Right cardiac atrium (tissue), 5 donors: ENCODE data around the gene PAOX. TPM values are rescaled to one million over a fixed set of nuclear protein-coding genes. Genes with fewer than 3 reads are reported as not detected.

Experiments used
- ATAC-seq, 2 donors: fragments of 200-7000 bp; cut with Tn5 transposase; one replicate each; pipeline versions ENCODE4 v1.8.0 to v1.9.1; 2020; ENCODE audit warnings: moderate library complexity in 2 of 2, mild to moderate bottlenecking in 1 of 2
- DNase-seq, 3 donors: peaks; one replicate each; pipeline ENCODE4 v3.0.0-alpha.2; 2020
- H3K27ac ChIP-seq: one replicate; pipeline ENCODE4 v1.5.1; 2013; ENCODE audit warnings: mild to moderate bottlenecking, low read length, control low read depth, moderate library complexity
- H3K27me3 ChIP-seq: one replicate; pipeline ENCODE4 v1.6.1; 2013; ENCODE audit not compliant: control insufficient read depth, insufficient read depth
- H3K4me1 ChIP-seq: one replicate; pipeline ENCODE4 v1.6.1; 2013; ENCODE audit warnings: low read length; ENCODE audit not compliant: control insufficient read depth, insufficient read depth
- H3K4me3 ChIP-seq: one replicate; pipeline ENCODE4 v1.5.1; 2013; ENCODE audit warnings: low read length, control low read depth
- H3K9me3 ChIP-seq: one replicate; pipeline ENCODE4 v1.6.1; 2013; ENCODE audit warnings: low read length; ENCODE audit not compliant: control insufficient read depth
- whole genome bisulfite sequencing: extraction: QIAGEN DNeasy Blood & Tissue Kit; methylation state at CpG from one replicate; pipeline ENCODE4 v1.1.7; 2013; 5-methylcytosine and 5-hydroxymethylcytosine counted together
- intact Hi-C, 4 donors: fragments of 100-400 bp; cut with DNase I; formaldehyde crosslinking; loops; one replicate each; pipeline versions ENCODE4 v1.11.0 to v1.14.0; 2022 to 2023
- polyA plus RNA-seq: library from polyadenylated mRNA; stranded (reverse); fragments of 200-250 nt; gene quantifications from one replicate; pipeline ENCODE4 v1.2.3, GENCODE V29; 2013
- total RNA-seq, 4 donors: library from RNA; stranded (reverse); fragmentation: NEBNext Ultra II Directional; extraction: Animal tissue kit (Norgen Biotek cat#: 25700); gene quantifications; one replicate each; pipeline ENCODE4 v1.2.1, GENCODE V29; 2021
- donor health status: healthy with polysubstance abuse.
- donor health status: DM: no; HTN: yes; CAD: no.
- donor health status: DM: no; HTN: no; CAD: no.
- donor health status: DM: no; HTN: yes; CAD: no; lungs with severe emphysema.
- donor health status: DM: yes; HTN: yes; CAD: no.

The PAOX gene
- total and polyA plus RNA-seq, 5 donors, result 2.7 to 3.4 (median 3.0) TPM

DNA sequence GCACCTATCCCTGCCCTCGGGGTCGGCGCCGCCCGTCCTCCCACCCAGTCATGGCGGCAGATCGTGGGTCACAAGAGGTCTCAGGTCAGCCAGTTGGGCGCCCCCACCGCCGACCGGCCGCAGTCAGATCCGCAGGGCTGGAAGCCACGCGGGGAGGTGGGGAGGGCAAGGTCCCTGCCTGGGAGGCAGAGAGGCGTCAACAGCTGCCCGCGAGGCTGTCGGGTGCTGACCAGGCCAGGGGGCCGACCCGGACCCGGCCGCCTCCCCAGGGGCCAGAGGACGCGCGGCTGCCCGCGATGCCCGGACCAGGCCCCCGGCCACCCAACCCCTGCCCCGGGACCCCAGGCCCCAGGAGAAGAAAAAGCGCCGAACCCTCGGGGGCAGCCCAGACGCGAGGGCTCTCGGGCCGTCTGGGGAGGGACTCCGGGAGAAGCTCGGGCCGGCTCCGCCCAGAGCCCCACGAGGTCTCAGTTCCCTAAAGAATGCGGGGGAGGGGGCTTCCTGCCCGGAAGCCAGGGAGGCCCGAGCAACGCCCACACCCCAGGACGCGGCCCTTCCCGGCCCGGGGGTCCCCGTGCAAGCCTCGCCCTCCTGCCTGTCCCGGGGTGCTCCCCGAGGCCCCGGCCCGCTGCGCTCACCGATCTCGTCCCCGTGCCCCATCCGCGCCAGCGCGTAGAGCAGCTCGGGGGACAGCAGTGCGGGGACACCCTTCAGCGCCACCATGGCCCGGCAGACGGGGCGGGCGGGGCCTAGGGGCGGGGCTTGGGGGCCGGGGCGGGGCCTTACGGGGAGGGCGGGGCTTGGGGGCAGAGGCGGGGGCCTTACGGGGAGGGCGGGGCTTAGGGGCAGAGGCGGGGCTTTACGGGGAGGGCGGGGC lies 21.5 kb upstream of the PAOX start, which contains the start of gene FUOM:
TSS of gene FUOM (minus strand) at position 735 of the 877 bp plus-strand sequence. CDS start at position 723, 12 bp downstream.
- WGBS, result 2% methylated on average over 83 of the region's 83 CpGs
- Histone ChIP-seq H3K4me3 (peak within 1 kb of the TSS; percentile 62), H3K4me1 (no peaks in the 10 kb centered on the region), H3K27me3 (no peaks in the 10 kb centered on the region), H3K27ac (peak within 1 kb of the TSS; percentile 36), H3K9me3 (no peaks in the 10 kb centered on the region)
- ATAC-seq (peak; percentile 82 to 86), DNase-seq (peak; percentile 70 to 89 (median 86))
- intact Hi-C loops, result no loop called here

DNA sequence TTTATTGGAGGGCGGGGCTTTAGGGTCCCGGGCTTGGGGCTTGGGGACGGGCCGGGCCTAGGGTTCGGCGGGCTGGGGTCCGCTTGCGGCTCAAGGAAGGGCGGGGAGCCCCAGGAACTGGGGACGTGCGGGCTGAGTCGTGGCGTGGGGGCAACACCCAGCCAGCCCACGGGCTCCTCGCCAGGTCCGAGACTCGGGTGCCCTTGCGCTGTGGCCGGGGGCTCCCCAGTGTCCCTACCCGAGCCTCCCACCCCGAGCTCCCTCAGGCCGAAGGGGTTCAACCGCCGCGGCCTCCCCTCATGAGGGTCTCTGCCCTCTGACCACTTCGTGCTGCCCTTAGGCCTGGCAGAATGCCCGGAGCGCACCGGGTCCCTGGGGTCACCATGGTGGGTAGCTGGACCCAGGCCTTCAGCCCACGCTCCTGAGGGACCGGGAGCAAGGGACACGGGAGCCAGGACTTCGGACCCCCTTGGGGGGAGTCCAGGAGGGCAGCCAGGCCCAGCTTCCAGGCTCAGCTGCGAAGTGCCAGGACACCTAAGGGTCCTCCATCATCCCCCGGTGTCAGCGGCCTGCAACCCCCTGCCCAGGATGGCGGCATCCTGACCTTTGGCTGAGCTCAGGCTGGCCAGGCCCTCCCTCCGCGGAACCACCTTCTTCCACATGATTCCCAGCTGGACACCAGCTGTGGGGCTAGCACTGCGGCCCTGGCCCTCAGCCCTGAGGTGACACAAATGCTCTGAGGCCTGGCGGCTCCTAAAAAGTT lies 20.7 kb upstream of the PAOX start:
- Histone ChIP-seq H3K4me1 (no peaks in the 10 kb centered on the region), H3K27ac (no peak overlapping the region), H3K27me3 (no peaks in the 10 kb centered on the region), H3K4me3 (no peak overlapping the region), H3K9me3 (no peaks in the 10 kb centered on the region)
- 76% methylated on average over 41 of the region's 41 CpGs for WGBS
- intact Hi-C loops, result no loop called here
- ATAC-seq (peak; percentile 2 to 18), DNase-seq (peak; percentile 55 to 85 (median 79))

DNA sequence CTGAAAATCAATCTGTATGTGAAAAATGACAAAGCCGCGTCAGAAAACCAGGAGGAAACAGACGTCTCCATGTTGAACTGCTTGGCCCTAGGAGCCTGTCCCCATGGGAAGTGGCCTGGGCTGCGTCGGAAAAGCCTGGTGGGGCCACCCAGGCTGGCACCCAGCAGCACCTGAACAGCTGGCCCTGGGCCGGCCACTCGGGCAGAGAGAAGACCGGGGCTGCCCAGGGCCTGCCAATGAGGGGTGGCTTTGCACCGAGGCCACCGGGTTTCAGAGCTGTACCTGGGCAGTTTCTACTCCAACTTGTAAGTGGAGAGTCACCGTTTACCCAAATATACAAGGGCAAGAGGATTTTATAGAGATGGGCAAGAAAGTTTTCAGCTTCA lies 20.1 kb upstream of the PAOX start:
- intact Hi-C loops, result no loop called here
- Histone ChIP-seq H3K27ac (no peak overlapping the region), H3K4me3 (no peak overlapping the region), H3K4me1 (no peaks in the 10 kb centered on the region), H3K27me3 (no peaks in the 10 kb centered on the region), H3K9me3 (no peaks in the 10 kb centered on the region)
- ATAC-seq, result no peak
- DNase-seq, result no peak
- WGBS, result 77% methylated on average over 11 of the region's 11 CpGs

DNA sequence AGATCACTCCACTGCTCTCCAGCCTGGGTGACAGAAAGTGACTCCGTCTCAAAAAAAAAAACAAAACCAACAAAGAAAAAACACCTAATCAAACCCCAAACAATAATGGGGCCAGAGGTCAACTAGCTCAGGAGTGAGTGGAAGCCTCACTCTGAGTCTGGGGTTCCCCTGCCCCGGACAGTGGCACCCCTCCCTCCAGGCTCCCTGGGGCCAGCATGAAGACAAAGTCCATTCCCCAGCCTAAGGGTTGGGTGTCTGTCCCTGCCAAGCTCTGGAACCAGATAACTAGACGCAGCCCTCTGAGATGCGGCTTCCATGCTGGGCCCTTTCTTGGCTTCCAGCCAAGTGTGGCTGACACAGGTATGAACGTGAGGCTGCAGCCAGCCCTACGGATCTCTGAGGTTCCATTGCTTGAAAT lies 19.5 kb upstream of the PAOX start:
- ATAC-seq (no peak), DNase-seq (peak in 1 of 3 donors; percentile 63)
- WGBS, result 36% methylated on average over 6 of the region's 6 CpGs
- Histone ChIP-seq H3K4me1 (no peaks in the 10 kb centered on the region), H3K9me3 (no peaks in the 10 kb centered on the region), H3K27me3 (no peaks in the 10 kb centered on the region), H3K4me3 (no peak overlapping the region), H3K27ac (no peak overlapping the region)
- intact Hi-C loops, result no loop called here

DNA sequence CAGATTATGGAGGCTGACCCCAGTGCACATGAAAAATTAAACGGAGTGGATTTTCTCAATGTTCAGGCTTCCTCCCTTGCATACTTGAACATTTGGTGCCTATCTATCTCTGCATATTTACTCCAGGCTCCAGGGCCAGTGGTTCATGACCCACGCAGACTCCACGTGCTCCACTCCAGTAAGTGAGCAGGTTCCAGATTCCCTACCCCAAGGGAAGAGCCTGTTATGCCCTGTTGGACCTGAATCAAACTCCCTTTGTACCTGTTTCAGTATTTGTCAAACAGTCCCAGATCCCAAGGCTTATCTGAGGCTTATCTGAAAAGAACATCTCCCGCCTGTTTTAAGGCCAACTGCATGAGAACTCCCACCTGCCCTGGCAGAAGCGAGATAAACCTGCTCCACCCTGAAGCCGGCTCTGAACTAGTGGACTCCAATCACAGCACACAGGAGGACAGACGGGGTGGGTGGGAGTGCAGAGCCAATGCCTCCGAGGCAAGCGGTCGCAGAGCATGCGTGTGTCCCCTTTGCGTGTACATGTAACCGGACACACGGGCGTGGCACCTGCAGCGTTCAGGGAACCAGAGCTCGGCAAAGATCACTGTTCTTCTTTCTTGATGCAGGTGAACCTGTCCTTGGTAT lies 19.0 kb upstream of the PAOX start:
- ATAC-seq, result no peak

DNA sequence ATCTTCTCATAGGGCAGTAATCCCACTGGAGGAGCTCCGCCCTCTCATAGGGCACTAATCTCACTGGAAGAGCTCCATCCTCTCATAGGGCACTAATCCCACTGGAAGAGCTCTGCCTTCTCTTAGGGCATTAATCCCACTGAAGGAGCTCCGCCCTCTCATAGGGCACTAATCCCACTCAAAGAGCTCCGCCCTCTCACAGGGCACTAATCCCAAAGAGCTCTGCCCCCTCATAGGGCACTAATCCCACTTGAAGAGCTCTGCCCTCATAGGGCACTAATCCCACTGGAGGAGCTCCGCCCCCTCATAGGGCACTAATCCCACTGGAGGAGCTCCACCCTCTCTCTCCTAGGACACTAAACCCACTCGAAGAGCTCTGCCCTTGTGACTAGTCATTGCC lies 17.8 kb upstream of the PAOX start:
- DNase-seq (no peak), ATAC-seq (no peak)
- Histone ChIP-seq H3K27me3 (no peaks in the 10 kb centered on the region), H3K27ac (no peak overlapping the region), H3K4me1 (no peaks in the 10 kb centered on the region), H3K9me3 (no peaks in the 10 kb centered on the region), H3K4me3 (no peak overlapping the region)
- 90% methylated on average over 5 of the region's 5 CpGs for WGBS
- intact Hi-C loops, result no loop called here

More for the DNA sequence above, 19.0 kb upstream of the PAOX start:
- H3K4me3 ChIP-seq, result no peak overlapping the region
- H3K27me3 ChIP-seq, result no peaks in the 10 kb centered on the region
- intact Hi-C loops, result no loop called here
- H3K4me1 ChIP-seq, result no peaks in the 10 kb centered on the region
- WGBS, result 79% methylated on average over 17 of the region's 17 CpGs
- no peaks in the 10 kb centered on the region for H3K9me3 ChIP-seq
- peak in 1 of 3 donors; percentile 46 for DNase-seq
- no peak overlapping the region for H3K27ac ChIP-seq

DNA sequence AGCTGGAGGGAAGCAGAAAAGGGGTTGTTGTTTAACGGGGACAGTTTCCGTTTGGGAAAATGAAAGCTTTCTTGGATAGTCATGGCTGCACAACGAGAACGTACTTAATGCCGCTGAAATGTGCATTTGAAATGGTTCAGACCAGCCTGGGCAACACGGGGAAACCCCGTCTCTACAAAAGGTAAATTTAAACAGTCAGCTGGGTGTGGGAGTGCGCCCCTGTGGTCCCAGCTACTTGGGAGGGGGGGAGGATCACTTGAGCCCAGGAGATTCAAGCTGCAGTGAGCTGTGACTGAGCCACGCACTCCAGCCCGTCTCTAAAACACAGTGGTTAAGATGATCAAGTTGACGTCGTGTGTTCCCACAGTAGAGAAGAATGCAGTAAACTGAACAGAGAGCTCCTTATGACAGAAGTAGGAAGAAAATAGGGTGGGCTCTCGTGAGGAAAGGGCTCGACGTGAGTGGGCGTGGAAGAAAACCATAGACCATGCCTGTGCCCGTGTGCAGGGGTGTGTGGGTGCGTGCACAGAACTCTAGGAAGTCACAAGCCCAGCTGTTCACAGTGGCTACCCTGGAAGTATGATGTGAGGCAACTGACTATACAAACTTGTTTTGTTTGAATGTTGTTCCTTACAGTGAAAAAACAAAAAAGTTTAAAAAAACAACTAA lies 17.2 kb upstream of the PAOX start:
- WGBS, result 75% methylated on average over 18 of the region's 18 CpGs
- ATAC-seq (no peak), DNase-seq (no peak)
- H3K4me1 ChIP-seq, result no peaks in the 10 kb centered on the region
- no peaks in the 10 kb centered on the region for H3K27me3 ChIP-seq
- intact Hi-C loops, result no loop called here
- no peak overlapping the region for H3K4me3 ChIP-seq
- no peak overlapping the region for H3K27ac ChIP-seq
- H3K9me3 ChIP-seq, result no peaks in the 10 kb centered on the region

DNA sequence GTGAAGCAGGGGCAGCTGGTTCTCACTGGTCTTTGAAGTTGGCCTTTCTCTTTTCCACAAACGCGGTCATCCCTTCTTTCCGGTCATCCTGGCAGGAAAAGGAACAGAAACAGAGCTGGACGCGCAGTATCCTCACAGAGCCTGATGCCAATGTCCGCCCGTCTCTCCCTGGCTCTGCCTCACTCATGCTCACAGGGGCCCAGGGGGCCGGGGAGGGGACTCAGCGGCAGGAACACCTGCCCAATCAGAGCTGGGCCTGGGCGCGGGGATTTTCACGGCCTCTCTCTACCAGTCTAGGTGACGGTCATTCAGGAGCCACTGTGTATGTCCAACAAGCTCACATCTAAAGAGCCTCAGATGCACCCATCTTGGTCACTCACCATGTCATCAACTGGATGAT lies 16.2 kb upstream of the PAOX start:
- peak in 1 of 3 donors; percentile 61 for DNase-seq
- Histone ChIP-seq H3K27ac (no peak overlapping the region), H3K9me3 (no peaks in the 10 kb centered on the region), H3K27me3 (no peaks in the 10 kb centered on the region), H3K4me1 (no peaks in the 10 kb centered on the region), H3K4me3 (no peak overlapping the region)
- WGBS, result 90% methylated on average over 13 of the region's 13 CpGs
- intact Hi-C loops, result no loop called here
- ATAC-seq, result no peak

DNA sequence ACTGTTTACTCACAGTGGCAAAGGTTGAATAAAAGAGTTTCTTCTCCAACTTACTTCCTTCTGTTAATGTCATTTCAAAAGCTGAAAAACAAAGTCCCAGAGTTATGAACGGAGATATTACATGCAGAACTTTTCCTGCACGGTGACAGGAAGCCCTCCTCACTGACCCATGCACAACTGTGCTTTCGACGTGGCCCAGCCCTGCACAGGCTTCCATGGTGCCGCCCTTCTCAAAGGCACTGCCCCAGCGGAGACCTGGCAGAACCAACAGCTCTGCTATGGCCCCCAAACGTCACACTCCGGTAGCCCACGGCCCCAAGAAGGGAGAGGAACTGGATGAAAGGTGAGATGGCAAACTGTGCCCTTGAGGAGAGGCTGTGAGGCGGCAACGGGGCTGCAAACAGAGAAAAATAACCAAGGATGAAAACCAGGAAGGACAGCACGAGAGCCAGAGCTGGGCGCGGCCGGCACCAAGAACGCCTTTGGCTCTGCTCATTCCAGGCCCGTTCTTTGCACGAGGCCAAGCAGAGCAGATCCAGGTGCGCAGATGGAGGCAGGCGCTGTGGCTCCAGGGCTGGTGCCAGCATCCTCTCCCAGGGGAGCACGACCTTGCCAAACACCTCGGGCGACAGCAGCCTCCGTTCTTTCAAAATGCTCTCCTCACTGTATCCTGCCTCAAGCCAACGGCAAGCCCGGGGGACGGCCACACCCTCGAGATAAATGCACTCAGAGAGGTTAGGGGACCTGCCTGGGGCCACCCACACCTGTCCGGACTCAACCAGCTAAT lies 14.2 kb upstream of the PAOX start:
- intact Hi-C loops, result no loop called here
- DNase-seq (peak in 1 of 3 donors; percentile 45), ATAC-seq (no peak)
- H3K4me3 ChIP-seq, result no peak overlapping the region
- H3K4me1 ChIP-seq, result no peaks in the 10 kb centered on the region
- no peaks in the 10 kb centered on the region for H3K27me3 ChIP-seq
- WGBS, result 78% methylated on average over 29 of the region's 29 CpGs
- no peak overlapping the region for H3K27ac ChIP-seq
- no peaks in the 10 kb centered on the region for H3K9me3 ChIP-seq
